ENCODE data around the gene CRYGC.
"Not testable (repeated sequence)": the region's sequence is repeated elsewhere in the genome, so short reads cannot be mapped to it uniquely, and the experiment has no call there.

Gene CRYGC

DNA sequence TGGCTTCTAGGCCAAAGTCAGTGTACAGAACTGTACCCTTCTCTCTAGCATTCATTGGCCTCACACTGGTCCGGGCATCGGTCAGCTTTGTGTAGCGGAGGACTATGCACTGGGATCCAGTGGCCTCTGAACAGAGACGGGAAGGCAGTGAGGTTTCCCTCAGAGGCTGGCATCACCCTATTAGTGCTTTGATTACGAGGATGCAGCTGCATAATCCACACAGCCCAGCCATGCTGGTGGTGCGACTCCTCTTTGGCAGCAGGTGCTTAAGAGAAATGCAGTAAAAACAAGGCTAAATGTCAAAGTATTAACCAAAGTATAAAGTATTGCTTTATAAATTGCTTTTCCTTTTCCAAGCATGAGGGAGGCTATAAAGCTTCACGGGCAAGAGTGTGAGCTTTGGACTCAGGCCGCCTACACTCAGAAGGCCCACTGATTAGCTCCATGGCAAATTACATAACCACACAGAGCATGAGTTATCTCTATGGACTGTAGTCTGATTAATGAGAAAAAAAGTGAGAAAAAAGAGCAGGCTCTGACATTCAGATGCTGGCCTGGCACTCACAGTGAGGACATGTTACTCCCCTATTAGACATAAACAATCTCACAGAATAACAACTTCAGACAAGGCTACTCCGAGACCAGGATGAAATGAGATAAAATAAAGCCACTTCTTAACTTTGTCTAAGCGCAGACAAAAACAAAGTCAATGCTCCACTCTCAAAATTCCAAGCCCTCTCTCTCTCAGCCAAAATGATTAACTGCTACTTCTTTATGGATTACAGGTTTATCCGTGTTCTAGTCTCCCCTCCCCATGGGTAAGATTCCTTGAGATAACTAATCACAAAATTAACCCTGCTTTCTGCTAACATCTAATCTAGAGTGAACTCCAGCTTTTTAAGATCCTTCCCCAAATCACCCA is 6.4 kb upstream of the CRYGC start:
- DNase-seq: no peak

DNA sequence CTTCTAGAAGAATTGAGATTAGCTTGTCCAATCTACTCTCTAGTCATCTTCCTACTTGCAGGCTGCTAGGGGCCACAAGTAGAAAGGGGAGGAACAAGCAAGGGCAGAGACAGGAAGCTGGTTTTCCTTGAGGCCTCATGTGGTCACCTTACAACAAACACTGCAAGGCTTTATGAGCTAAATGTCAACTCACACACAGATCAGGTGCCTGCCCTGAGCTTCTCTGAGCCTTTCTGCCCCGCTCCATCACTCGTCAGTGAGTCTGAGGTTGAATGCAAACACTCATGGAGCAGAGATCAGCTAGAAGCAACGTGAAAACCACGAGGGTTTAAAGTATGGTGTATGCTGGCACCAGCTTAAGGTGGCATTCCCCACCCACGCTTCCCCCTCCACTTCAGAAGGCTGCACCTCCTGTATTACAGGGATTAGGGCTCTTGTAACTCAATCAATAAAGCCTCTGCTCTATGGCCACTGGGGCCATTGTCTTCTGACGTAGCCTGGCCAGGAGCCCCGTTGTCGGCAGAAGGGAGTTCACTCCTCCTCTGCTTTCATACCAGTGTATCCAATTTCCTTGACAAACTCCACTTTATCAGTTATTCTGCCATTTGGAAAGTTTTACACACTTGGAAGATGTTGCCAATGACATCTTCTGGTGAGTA is 5.4 kb upstream of the CRYGC start:
- no peak for DNase-seq

DNA sequence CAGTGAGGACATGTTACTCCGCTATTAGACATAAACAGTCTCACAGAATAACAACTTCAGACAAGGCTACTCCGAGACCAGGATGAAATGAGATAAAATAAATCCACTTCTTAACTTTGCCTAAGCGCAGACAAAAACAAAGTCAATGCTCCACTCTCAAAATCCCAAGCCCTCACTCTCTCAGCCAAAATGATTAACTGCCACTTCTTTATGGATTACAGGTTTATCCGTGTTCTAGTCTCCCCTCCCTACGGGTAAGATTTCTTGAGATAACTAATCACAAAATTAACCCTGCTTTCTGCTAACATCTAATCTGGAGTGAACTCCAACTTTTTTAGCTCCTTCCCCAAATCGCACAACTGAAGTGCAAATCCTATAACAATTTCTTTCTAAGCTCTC is 1.1 kb upstream of the CRYGC start:
- no peak for DNase-seq

DNA sequence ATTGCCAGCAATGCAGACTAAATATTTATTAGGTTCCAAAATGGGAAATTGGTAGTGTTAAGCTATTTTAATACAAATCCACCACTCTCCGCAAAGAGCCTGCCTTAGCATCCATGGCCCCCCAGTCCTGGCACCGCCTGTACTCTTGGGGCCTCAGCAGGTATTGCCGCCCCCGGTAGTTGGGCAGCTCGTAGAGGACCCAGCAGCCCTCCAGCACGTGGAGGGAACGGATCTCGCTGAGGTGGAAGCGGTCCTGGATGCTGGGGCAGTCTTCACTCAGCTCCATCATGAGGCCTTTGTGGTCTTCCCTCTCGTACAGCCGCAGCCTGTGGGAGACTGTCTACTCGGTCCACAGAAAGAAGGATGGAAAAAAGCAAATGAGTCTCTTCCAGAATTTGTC is 1.5 kb downstream of the CRYGC start:
- DNase-seq: no peak

DNA sequence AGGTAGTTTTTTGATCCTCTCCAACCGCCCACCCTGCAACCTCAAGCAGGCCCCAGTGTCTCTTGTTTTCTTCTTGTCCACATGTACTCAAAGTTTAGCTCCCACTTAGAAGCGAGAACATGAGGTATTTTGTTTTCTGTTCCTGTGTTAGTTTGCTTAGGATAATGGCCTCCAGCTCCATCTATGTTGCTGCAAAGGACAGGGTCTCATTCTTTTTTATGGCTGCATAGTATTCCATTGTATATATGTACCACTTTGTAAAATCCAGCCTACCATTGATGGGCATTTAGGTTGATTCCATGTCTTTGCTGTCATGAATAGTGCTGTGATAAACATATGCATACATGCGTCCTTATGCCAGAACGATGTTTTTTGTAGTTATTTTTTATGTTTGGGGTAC is 2.5 kb downstream of the CRYGC start:
- DNase-seq: no peak

DNA sequence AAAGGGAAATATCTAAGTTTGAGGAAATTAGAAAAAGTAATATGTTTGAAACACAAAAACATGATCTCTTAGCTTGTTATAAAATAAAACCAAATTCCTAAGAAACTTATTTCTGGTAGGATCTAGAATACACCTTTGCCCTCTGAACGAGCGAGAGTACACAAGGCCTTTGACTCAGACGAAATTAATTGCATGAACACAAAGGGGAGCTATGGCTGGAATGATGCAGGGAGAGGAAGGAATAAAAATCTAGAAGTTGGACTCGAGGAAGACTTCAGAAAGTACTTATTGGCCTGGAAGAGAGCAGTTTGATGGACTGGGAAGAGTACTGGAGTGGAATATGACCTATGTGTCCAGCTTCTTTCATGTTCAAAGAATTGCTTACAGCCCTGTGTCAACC is 4.4 kb downstream of the CRYGC start:
- no peak for DNase-seq

DNA sequence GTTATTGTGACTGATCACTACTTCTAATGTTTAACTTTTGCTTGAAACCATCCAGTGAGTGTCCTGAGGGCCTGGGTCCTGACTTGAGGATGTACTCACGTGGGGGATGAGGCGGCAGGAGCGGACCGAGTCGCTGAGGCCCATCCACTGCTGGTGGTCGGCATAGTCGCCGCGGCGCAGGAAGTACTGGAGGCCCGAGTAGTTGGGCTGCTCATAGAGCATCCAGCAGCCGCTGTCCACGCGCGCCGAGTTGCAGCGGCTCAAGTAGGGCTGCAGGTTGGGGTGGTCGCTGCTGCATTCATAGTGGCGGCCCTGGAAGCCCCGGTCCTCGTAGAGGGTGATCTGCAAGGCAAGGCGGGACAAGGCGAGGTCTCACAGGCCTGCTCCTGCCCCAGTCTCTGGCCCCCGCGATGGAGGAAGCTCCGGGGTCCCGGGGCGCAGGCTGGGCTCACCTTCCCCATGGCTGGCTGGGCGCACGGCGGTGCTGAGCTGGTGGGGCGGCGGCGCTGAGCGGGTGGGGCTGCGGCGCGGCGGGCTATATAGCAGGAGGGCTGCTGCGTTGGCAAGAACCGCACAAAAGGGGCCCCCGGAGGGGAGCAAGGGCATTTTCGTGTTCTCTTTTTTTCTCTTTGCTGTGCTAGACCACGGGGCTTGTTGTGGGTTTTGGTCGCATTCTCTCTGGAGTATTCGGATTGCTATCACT is 5.5 kb downstream of the CRYGC start, which contains the start of gene CRYGD:
CRYGD (minus strand) TSS at position 512 of the 703 bp plus-strand sequence; CDS start at position 461, 51 bp downstream.
- not testable (repeated sequence) for DNase-seq

DNA sequence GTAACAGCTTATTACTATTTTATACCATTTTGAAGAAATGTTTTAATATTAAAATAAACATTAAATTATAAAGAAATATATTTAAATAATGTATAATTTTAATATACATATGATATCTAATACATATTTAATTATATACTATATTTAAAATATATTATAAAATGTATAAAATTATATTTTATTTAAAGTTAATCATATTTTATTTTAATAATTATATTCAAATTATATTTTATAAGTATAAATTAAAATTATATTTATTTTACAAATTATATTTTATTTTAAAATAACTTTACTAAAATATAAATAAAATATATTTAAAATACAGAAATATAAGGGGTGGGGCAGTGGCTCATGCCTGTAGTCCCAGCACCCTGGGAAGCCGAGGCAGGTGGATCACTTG is 7.4 kb downstream of the CRYGC start:
- no peak for DNase-seq

DNA sequence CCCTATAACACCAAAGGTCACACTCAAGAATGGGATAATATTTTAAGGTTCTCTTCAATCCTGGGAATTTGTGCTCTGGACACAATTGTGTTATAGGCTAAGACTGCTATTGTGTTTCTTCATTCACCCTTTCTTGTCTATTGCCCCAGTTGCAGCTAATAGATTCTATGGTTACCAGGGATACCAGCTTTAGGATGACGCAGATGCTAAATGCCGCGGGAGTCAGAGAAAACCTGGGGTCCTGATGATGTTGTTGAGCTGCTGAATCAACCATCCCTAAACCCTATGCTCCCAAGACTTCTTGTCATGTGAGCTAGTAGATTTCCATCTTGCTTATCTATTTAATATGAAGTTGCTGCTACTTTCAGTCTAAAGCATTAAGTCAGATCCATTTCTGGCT is 10.7 kb downstream of the CRYGC start:
- DNase-seq: no peak

DNA sequence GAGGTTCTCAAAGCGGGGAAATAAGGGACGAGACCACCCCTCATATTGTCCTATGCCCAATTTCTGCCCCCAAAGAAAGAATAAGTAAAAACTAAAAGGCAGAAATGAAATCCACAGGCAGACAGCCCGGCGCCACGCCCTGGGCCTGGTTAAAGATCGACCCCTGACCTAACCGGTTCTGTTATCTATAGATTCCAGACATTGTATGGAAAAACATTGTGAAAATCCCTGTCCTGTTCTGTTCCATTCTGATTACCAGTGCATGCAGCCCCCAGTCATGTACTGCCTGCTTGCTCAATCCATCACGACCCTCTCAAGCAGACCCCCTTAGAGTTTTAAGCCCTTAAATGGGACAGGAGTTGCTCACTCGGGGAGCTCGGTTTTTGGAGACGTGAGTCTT is 12.2 kb downstream of the CRYGC start:
- DNase-seq: not testable (repeated sequence)

DNA sequence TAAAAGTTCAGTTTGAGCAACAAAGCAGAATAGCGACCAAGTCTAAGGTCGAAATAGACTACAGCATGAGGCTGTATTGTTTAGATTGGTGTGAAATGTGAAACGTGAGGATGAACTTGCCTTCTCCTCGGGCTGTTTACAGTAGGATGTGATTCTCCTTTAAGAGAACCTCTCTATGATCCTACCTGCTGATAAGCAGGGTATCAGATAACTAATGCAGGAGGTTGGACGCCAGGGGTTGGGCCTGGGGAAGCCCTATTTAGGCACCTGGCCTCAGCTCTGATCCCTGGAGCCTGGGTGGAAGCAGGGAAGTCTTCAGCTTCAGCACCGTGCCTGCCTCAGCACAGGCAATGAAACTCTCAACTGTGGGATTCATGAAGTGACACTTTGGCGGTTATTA is 16.7 kb downstream of the CRYGC start:
- DNase-seq: no peak

DNA sequence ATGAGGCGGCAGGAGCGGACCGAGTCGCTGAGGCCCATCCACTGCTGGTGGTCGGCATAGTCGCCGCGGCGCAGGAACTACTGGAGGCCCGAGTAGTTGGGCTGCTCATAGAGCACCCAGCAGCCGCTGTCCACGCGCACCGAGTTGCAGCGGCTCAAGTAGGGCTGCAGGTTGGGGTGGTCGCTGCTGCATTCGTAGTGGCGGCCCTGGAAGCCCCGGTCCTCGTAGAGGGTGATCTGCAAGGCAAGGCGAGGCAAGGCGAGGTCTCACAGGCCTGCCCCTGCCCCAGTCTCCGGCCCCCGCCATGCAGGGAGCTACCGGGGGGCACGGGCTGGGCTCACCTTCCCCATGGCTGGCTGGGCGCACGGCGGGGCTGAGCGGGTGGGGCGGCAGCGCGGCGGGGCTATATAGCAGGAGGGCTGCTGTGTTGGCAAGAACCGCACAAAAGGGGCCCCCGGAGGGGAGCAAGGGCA is 17.3 kb downstream of the CRYGC start:
- DNase-seq: not testable (repeated sequence)

DNA sequence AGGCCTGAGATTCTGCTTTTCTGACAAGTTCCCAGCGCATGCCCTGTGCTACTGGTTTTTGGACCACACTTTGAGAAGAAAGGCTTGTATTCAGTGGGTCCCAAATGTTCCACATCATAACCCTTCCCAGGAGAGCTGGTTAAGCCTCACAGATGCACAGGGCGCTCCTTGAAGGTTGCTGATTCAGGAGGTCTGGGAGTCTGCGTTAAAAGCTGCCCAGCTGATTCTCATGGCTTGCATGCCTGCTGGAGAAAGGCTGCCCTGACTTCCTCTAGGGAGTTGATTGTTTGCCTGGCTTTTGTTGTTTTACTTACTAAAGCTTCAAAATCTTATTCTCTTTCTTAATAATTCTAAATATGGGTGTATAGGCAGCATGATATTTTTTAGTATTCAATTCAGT is 26.0 kb downstream of the CRYGC start:
- no peak for DNase-seq

DNA sequence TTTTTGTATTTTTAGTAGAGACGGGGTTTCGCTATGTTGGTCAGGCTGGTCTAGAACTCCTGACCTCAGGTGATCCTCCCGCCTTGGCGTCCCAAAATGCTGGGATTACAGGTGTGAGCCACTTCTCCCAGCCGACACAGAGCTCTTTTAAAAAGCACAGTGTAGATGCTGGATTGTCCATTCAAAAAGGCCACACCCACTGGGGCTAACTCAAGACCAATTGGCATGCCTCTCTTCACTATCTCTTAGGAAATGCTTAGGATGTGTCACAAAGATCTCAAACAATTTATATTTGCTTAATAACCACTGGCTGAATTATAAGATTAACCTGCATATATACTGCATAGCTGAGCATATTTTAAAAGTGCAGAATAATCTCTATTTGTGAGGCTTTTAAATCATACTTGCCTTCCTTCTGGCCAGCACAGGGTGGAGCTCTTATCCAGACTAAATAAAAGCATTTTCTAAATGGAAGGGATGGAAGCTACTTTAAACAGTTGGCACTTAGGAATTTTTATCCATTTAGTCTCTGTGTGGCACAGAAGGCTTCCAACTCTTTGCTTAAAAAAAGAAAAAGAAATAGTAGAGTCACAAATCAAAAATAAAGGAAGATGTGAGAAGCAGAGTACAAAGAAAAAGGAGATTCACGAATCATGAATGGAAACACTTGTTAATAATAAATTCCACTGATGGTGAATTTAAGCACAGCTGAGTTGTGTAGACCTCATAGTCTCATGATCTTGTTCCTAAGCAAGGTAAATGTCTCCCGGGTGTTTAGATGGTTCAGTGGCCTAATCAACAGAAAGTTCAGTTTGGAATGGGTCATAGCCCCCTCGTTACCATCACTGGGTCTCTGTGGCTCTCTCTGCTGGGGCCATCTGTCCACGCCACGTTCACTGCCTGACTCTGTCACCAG is 27.7 kb downstream of the CRYGC start:
- DNase-seq: no peak

DNA sequence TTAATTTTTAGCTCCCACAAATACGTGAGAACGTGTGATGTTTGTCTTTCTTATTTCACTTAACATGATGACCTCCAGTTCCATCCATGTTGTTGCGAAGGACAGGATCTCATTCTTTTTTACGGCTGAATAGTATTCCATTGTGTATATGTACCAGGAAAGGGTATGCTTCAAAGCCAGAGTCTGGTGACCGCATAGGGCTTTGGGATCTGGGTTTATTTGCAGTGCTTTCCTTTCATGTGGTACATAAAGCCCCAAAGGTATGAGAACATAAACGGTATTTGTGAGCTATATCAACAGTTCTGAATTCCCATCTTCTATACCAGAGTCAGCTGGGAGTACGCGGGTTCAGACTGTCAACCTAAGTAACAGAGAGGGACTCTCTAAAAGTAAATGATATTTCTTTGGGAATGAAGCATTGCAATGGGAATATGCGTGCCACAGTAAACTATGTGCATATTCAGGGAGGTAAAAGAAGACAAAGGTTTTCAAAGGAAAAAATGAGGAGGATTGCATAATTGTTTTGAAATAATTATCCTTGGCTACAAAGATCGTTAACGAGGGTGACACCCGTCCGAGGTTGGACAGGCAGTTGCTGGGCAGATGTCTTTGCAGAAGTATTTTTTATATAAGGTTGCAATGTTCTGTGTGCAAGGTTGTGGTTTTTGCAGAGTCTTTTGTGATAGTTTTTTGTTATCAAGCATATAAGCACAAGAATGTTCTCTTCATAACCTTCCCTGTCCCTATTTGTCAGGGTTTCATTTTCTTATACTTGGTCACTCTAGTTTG is 29.8 kb downstream of the CRYGC start:
- DNase-seq: no peak

DNA sequence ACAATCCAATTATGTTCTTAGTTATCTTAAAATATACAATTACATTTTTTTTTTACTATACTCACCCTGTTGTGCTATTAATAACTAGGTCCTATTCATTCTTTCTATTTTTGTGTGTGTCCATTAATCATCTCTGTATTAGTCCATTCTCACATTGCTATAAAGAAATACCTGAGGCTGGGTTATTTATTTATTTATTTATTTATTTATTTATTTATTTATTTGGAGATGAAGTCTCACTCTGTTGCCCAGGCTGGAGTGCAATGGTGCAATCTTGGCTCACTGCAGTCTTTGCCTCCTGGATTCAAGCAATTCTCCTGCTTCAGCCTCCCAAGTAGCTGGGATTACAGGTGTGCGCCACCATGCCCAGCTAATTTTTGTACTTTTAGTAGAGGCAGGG is 30.9 kb downstream of the CRYGC start:
- DNase-seq: not testable (repeated sequence)

DNA sequence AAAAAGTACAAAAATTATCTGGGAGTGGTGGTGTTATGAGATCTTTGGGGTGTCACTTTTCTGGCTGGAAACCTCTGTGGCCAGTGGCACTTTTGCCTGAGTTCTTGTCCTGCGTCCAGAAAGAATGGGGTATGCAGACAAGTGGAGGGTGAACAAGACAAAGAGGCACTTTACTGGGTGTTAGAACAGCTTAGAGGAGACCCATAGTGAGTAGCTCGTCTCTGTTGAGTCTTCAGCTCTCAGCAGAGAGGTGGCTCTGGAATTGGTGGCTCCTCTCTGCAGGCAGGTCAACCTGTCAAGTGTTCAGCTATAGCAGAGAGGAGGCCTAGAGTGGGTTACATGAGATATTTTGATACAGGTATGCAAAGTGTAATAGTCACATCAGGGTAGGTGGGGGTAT is 31.4 kb downstream of the CRYGC start:
- DNase-seq: no peak

DNA sequence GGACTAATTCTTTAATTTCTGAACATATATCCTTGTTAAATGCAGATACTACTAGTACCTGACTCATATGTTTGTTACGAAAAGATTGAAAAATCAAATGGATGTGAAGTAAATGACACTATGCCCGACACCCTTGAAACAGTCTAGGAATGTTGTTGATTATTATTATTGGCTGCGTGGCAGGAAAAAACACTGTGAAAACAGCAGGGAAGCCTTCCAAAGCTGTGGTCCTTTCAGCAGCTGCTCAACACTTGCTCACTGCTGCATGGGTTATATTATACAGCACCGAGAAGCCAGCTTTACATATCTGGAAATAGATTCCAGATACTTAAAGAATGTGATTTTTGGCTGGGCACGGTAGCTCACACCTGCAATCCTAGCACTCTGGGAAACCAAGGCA is 31.8 kb downstream of the CRYGC start:
- no peak for DNase-seq

DNA sequence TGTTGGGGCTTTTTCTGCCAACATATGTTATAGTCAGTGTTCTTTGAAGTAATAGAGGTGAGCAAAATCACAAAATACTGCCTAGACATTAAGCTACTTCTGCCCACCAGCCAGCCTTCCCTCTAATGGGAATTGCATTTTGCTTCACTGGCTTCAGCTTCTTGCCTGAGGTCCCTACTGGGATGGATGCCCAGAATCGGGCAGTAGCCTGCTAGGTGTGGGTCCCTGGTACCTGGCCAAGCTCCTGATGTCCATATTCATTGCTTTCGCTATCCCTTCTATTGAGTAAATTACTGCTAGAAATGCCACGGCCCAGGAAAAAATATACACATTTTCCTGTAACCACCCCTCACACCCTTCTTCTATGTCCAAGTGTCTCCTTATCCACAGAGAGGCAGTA is 32.3 kb downstream of the CRYGC start:
- DNase-seq: no peak

DNA sequence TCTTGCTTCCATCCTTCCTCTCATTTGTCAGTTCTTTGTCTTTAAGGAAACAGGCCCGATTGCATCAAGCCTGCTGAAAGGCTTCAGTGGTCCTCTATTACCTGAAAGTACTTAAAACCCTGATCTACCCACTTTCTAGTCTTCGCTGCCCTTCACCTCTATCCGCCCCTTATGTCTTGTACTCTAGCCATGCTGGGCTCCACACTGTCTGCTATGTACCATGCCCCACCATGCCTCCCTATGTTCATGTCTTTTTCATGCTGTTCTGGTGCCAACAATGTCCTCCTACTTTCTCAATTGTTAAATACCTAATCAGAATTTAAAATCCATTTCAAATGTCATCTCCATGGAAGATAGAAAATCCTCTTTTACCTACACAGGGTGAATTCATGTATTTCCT is 33.5 kb downstream of the CRYGC start:
- DNase-seq: no peak

DNA sequence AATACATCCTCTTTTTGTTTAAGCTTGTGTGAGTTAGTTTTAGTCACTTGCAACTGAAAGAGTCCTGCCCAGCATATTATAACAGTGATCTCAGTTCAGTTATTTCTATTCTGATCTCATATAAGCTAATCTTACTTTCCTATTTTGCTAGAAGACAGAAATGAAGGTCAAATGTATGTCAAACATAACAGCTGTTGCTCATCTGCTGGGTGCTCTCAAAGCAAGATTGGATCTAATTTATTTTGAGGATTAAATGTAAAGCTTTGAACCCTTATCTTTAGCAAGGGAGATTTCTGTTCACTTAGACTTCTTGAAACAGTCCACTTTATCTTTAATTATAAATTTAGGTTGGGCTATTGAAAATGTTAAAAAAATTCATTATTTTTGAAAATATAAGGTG is 36.5 kb downstream of the CRYGC start:
- DNase-seq: no peak
